HepG2 (cell line): ENCODE data around the gene RBBP8NL. TPM values are rescaled to one million over a fixed set of nuclear protein-coding genes. Genes with fewer than 3 reads are reported as not detected.

Experiments used
- CBX5 ChIP-seq: sonication (generic); formaldehyde crosslinking; IDR thresholded peaks from 2 replicates; pipeline ENCODE4 v1.4.0; 2020; ENCODE audit warnings: missing genetic modification reagents, borderline replicate concordance
- JARID2 ChIP-seq: sonication (generic); formaldehyde crosslinking; IDR thresholded peaks from 2 replicates; pipeline ENCODE4 v1.8.1; 2023; ENCODE audit warnings: missing genetic modification reagents, inconsistent platforms; ENCODE audit not compliant: insufficient replicate concordance
- KAT8 ChIP-seq: IDR thresholded peaks from 2 replicates; pipeline ENCODE4 v1.6.1; 2016; ENCODE audit warnings: missing genetic modification reagents, missing compliant biosample characterization
- KLF15 ChIP-seq: sonication (generic); formaldehyde crosslinking; IDR thresholded peaks from 2 replicates; pipeline ENCODE4 v1.8.1; 2023; ENCODE audit warnings: borderline replicate concordance, mild to moderate bottlenecking, inconsistent platforms, missing genetic modification reagents, mixed read lengths
- MED1 ChIP-seq: sonication (generic); formaldehyde crosslinking; IDR thresholded peaks from 2 replicates; pipeline ENCODE4 v1.4.0; 2020; ENCODE audit warnings: missing genetic modification reagents
- MEIS1 ChIP-seq: sonication (generic); formaldehyde crosslinking; IDR thresholded peaks from 2 replicates; pipeline ENCODE4 v1.9.0; 2021; ENCODE audit warnings: mild to moderate bottlenecking, missing genetic modification reagents, moderate library complexity, borderline replicate concordance
- MXD4 ChIP-seq: IDR thresholded peaks from 2 replicates; pipeline ENCODE4 v1.6.1; 2016; ENCODE audit warnings: mild to moderate bottlenecking, missing biosample characterization, missing genetic modification reagents
- NKX3-1 ChIP-seq: sonication (generic); formaldehyde crosslinking; IDR thresholded peaks from 2 replicates; pipeline ENCODE4 v1.5.0; 2020; ENCODE audit warnings: missing genetic modification reagents
- RCOR2 ChIP-seq: IDR thresholded peaks from 2 replicates; pipeline ENCODE4 v1.6.1; 2016; ENCODE audit warnings: missing biosample characterization, missing genetic modification reagents
- SAFB2 ChIP-seq: sonication (generic); formaldehyde crosslinking; IDR thresholded peaks from 2 replicates; pipeline ENCODE4 v1.5.1; 2020; ENCODE audit warnings: missing genetic modification reagents, low read depth, mild to moderate bottlenecking, borderline replicate concordance
- SALL1 ChIP-seq: sonication (generic); formaldehyde crosslinking; IDR thresholded peaks from 2 replicates; pipeline ENCODE4 v1.8.0; 2022; ENCODE audit warnings: mild to moderate bottlenecking, missing genetic modification reagents
- SMAD1 ChIP-seq: sonication (generic); formaldehyde crosslinking; IDR thresholded peaks from 2 replicates; pipeline ENCODE4 v1.4.0; 2020; ENCODE audit warnings: missing genetic modification reagents, low read depth, mild to moderate bottlenecking, borderline replicate concordance
- SUZ12 ChIP-seq: fragments of 150-350 bp; IDR thresholded peaks from 2 replicates; pipeline ENCODE4 v1.6.1; 2014; ENCODE audit warnings: low read depth, low read length
- YEATS2 ChIP-seq: sonication (generic); formaldehyde crosslinking; IDR thresholded peaks from 2 replicates; pipeline ENCODE4 v1.4.0; 2020; ENCODE audit warnings: missing genetic modification reagents, borderline replicate concordance
- ZNF737 ChIP-seq: sonication (generic); formaldehyde crosslinking; IDR thresholded peaks from 2 replicates; pipeline ENCODE4 v1.5.0; 2020; ENCODE audit warnings: missing genetic modification reagents, mild to moderate bottlenecking, borderline replicate concordance
- polyA plus RNA-seq, 8 experiments: library from polyadenylated mRNA; depleted of rRNA in 3 of 8; stranded (reverse) in 7 of 8; unstranded in 1 of 8; fragments of >200 nt; fragmentation: Illumina TruSeq in 4 of 8; extraction: Trizol in 4 of 8; gene quantifications; 2 replicates each; pipeline versions ENCODE4 v1.2.1 to v1.2.3, GENCODE V29; 2011 to 2016; ENCODE audit warnings: low read depth in 4 of 8, missing spikeins in 1 of 8, mixed read lengths in 1 of 8; ENCODE audit not compliant: insufficient read depth in 1 of 8
- total RNA-seq, 5 experiments: library from RNA; depleted of rRNA; stranded (reverse); fragments of >200 nt; fragmentation: Illumina TruSeq; extraction: Trizol; gene quantifications; 2 replicates each; pipeline ENCODE4 v1.2.3, GENCODE V29; 2016; ENCODE audit warnings: low read depth in 1 of 5
- TF ChIP-seq, protein P1 (sequence below): sonication (generic); formaldehyde crosslinking; IDR thresholded peaks from 2 replicates; pipeline ENCODE4 v1.5.0; 2020; ENCODE audit warnings: mild to moderate bottlenecking, missing genetic modification reagents, borderline replicate concordance
- TF ChIP-seq, protein P2 (sequence below): sonication (generic); formaldehyde crosslinking; IDR thresholded peaks from 2 replicates; pipeline ENCODE4 v1.4.0; 2020; ENCODE audit warnings: mild to moderate bottlenecking, missing genetic modification reagents, borderline replicate concordance
- TF ChIP-seq, protein P3 (sequence below): sonication (generic); formaldehyde crosslinking; IDR thresholded peaks from 2 replicates; pipeline ENCODE4 v1.5.0; 2020; ENCODE audit warnings: missing genetic modification reagents

RBBP8NL gene
- total and polyA plus RNA-seq, 2 of the 13 experiments (the other 11 are each of a cell fraction or from before 2014, with no cell fraction given), result 0.69 to 0.86 TPM

DNA sequence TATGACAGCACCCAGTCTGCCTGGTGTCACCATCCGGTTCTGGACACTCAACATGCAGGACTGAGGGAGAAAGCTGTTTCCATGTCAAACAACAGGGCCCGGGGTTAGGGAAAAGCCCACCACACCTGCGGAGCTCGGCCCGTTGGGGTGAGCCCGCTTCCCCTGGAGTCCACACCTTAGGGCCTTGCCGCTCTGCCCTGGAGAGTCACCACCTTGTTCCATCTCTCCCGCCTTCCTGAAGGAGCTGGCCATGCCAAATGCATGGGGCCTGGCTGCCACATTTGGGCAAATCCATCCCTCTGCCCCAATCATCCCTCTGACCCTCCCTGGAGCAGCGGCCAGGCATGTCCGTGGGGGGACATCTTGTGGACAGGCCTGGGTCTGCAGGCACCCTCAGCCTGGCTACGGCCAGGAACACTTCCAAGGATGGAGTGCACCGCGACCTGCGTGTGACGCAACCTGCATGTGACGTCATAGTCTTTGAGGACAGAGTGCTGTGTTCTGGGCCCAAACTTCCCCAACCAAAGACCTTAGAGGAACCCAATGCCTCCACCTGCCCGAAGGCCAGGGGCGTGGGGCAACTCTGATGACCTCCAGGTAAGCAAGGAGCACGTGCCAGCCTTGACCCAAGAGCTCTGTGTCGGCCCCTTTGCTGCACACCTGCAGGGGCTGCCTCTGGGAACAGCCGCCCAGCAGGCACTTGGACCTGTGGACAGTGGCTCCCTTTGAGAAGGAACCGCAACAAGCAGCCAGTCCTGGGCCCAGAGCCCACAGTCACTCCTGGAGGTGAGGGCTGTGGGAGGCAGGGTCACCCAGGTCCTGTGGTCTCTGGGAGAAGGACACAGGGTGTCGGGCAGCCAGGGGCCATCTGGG is 22.0 kb downstream of the RBBP8NL start (continued):
- TF ChIP-seq, protein P1, sequence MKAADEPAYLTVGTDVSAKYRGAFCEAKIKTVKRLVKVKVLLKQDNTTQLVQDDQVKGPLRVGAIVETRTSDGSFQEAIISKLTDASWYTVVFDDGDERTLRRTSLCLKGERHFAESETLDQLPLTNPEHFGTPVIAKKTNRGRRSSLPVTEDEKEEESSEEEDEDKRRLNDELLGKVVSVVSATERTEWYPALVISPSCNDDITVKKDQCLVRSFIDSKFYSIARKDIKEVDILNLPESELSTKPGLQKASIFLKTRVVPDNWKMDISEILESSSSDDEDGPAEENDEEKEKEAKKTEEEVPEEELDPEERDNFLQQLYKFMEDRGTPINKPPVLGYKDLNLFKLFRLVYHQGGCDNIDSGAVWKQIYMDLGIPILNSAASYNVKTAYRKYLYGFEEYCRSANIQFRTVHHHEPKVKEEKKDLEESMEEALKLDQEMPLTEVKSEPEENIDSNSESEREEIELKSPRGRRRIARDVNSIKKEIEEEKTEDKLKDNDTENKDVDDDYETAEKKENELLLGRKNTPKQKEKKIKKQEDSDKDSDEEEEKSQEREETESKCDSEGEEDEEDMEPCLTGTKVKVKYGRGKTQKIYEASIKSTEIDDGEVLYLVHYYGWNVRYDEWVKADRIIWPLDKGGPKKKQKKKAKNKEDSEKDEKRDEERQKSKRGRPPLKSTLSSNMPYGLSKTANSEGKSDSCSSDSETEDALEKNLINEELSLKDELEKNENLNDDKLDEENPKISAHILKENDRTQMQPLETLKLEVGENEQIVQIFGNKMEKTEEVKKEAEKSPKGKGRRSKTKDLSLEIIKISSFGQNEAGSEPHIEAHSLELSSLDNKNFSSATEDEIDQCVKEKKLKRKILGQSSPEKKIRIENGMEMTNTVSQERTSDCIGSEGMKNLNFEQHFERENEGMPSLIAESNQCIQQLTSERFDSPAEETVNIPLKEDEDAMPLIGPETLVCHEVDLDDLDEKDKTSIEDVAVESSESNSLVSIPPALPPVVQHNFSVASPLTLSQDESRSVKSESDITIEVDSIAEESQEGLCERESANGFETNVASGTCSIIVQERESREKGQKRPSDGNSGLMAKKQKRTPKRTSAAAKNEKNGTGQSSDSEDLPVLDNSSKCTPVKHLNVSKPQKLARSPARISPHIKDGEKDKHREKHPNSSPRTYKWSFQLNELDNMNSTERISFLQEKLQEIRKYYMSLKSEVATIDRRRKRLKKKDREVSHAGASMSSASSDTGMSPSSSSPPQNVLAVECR (CRISPR knock-in tag), result peak; percentile 34; the same call in 1 of the 2 replicates
- TF ChIP-seq JARID2 (peak; percentile 40), KAT8 (peak; percentile 33; the same call in 1 of the 2 replicates), ZNF737 (CRISPR knock-in tag) (no peak), SALL1 (CRISPR knock-in tag) (peak; percentile 50), RCOR2 (CRISPR knock-in tag) (peak; percentile 62; the same call in 1 of the 2 replicates), MXD4 (CRISPR knock-in tag) (0 out of 2 replicates have a peak, but pooled peaks have one; percentile 46), SAFB2 (CRISPR knock-in tag) (0 out of 2 replicates have a peak, but pooled peaks have one; percentile 44), MEIS1 (CRISPR knock-in tag) (peak; percentile 77), CBX5 (CRISPR knock-in tag) (0 out of 2 replicates have a peak, but pooled peaks have one; percentile 38), MED1 (CRISPR knock-in tag) (peak; percentile 47; the same call in 1 of the 2 replicates), NKX3-1 (CRISPR knock-in tag) (no peak), KLF15 (no peak), SMAD1 (CRISPR knock-in tag) (peak; percentile 71; the same call in 1 of the 2 replicates), YEATS2 (peak; percentile 0; the same call in 1 of the 2 replicates), SUZ12 (no peak)
- TF ChIP-seq, protein P2, sequence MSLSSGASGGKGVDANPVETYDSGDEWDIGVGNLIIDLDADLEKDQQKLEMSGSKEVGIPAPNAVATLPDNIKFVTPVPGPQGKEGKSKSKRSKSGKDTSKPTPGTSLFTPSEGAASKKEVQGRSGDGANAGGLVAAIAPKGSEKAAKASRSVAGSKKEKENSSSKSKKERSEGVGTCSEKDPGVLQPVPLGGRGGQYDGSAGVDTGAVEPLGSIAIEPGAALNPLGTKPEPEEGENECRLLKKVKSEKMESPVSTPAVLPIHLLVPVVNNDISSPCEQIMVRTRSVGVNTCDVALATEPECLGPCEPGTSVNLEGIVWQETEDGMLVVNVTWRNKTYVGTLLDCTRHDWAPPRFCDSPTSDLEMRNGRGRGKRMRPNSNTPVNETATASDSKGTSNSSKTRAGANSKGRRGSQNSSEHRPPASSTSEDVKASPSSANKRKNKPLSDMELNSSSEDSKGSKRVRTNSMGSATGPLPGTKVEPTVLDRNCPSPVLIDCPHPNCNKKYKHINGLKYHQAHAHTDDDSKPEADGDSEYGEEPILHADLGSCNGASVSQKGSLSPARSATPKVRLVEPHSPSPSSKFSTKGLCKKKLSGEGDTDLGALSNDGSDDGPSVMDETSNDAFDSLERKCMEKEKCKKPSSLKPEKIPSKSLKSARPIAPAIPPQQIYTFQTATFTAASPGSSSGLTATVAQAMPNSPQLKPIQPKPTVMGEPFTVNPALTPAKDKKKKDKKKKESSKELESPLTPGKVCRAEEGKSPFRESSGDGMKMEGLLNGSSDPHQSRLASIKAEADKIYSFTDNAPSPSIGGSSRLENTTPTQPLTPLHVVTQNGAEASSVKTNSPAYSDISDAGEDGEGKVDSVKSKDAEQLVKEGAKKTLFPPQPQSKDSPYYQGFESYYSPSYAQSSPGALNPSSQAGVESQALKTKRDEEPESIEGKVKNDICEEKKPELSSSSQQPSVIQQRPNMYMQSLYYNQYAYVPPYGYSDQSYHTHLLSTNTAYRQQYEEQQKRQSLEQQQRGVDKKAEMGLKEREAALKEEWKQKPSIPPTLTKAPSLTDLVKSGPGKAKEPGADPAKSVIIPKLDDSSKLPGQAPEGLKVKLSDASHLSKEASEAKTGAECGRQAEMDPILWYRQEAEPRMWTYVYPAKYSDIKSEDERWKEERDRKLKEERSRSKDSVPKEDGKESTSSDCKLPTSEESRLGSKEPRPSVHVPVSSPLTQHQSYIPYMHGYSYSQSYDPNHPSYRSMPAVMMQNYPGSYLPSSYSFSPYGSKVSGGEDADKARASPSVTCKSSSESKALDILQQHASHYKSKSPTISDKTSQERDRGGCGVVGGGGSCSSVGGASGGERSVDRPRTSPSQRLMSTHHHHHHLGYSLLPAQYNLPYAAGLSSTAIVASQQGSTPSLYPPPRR (CRISPR knock-in tag), result no peak
- TF ChIP-seq, protein P3, sequence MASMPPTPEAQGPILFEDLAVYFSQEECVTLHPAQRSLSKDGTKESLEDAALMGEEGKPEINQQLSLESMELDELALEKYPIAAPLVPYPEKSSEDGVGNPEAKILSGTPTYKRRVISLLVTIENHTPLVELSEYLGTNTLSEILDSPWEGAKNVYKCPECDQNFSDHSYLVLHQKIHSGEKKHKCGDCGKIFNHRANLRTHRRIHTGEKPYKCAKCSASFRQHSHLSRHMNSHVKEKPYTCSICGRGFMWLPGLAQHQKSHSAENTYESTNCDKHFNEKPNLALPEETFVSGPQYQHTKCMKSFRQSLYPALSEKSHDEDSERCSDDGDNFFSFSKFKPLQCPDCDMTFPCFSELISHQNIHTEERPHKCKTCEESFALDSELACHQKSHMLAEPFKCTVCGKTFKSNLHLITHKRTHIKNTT, result no peak
